Stimulated activated CD4-positive, alpha-beta T cell treated with anti-CD3 and anti-CD28 coated beads, Interleukin-4, amount 100 ng/mL, for 48 hours (primary cell): Measurements from ENCODE around the gene GFAP.

Experiments
- DNase-seq, 2 donors: peaks; one replicate each; pipeline ENCODE4 v3.0.0-alpha.2; 2020; ENCODE audit warnings: low read depth in 2 of 2

The GFAP gene

GRCh38 chr17:44863061-44863918, 52.0 kb downstream of the GFAP start:
- no peak for DNase-seq

DNA sequence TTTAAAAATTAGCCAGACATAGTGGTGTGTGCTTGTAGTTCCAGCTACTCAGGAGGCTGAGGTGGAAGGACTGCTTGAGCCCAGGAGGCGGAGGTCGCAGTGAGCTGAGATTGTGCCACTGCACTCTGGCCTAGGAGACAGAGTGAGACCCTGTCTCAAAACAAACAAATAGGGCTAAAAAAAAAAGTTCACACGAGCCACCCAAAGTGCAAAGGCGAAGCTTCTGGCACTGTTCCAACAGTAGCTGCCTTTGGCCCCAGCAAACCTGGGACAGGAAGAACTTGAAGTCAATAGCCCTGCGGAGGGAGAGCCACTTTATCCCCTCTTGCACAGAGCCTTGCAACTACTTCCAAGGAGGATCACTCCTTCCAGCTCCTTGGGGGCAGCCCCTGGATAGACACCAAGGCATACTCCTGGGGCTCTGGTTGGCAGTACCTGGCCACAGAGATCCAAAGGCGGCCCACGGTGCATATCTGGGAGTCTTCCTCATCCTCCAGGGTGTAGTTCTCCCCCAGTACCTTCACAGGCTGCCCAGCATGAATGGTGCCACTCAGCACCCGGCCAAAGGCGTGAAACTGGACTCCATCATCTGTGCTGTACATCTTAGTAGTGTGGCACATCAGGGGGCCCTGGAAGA, 52.9 kb downstream of the GFAP start:
- DNase-seq: no peak

- no peak for DNase-seq
These were observed 55.6 kb downstream of the GFAP start for GRCh38 chr17:44859701-44860100.

DNA sequence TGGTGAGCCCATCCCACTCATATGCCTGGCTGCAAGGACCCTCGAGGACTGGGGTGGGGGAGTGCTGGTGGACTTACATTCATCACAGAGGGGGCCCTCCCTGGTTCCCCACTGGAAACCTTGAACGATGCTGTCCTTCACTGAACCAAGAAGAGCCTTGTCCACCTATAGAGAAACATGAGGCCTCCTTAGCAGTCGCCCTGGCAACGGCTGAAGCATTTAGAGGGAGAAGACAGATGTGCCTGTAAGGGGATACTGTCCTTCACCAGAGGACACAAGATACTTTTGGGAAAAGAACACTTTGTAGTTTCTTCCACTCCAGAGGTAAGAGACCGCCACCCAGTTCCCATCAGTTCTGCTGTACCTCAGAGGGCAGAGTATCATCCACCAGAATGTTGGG, 61.1 kb downstream of the GFAP start:
- no peak for DNase-seq
